ENCODE data around the gene ZAR1L. TPM values are rescaled to one million over a fixed set of nuclear protein-coding genes. Genes with fewer than 3 reads are reported as not detected.

Gene ZAR1L
- total RNA-seq, 1 donor from 2014 or later = not detected

GRCh38 chr13:32267836-32268439 lies 47.2 kb downstream of the ZAR1L start:
- Histone ChIP-seq H3K27me3 (no peaks in the 10 kb centered on the region), H3K36me3 (peaks cover 55% of the 10 kb centered on the region), H3K9me3 (no peaks in the 10 kb centered on the region), H3K4me1 (no peaks in the 10 kb centered on the region), H3K4me3 (no peak overlapping the region), H3K27ac (no peak overlapping the region)
- intact Hi-C loops (cut with DNase I) = no loop called here
- ATAC-seq = peak; percentile 90
- DNase-seq = peak; percentile 69
- TF ChIP-seq CTCF (IDR thresholded peaks at IDR 0.05) = peak; percentile 69

- no peak for TF ChIP-seq CTCF (IDR thresholded peaks at IDR 0.05)
These were observed 49.0 kb downstream of the ZAR1L start for GRCh38 chr13:32266130-32266529.

GRCh38 chr13:32265726-32266125 lies 49.4 kb downstream of the ZAR1L start:
- Histone ChIP-seq H3K27ac (peak overlapping the region; percentile 25), H3K9me3 (no peaks in the 10 kb centered on the region), H3K36me3 (peaks cover 55% of the 10 kb centered on the region), H3K4me1 (peaks cover 17% of the 10 kb centered on the region), H3K27me3 (no peaks in the 10 kb centered on the region), H3K4me3 (no peak overlapping the region)
- TF ChIP-seq CTCF (IDR thresholded peaks at IDR 0.05) = no peak
- DNase-seq (no peak), ATAC-seq (no peak)
- intact Hi-C loops (cut with DNase I) = no loop called here

More at GRCh38 chr13:32266130-32266529, 49.0 kb downstream of the ZAR1L start:
- no peak overlapping the region for H3K27ac ChIP-seq
- no peak overlapping the region for H3K4me3 ChIP-seq
- DNase-seq (no peak), ATAC-seq (no peak)
- no peaks in the 10 kb centered on the region for H3K9me3 ChIP-seq
- peaks cover 13% of the 10 kb centered on the region for H3K4me1 ChIP-seq
- intact Hi-C loops (cut with DNase I) = no loop called here
- H3K36me3 ChIP-seq = peaks cover 59% of the 10 kb centered on the region
- no peaks in the 10 kb centered on the region for H3K27me3 ChIP-seq

GRCh38 chr13:32264407-32264806 lies 50.8 kb downstream of the ZAR1L start:
- H3K27ac ChIP-seq = peak overlapping the region; percentile 25

GRCh38 chr13:32262619-32263018 lies 52.5 kb downstream of the ZAR1L start:
- no peaks in the 10 kb centered on the region for H3K27me3 ChIP-seq
- DNase-seq (no peak), ATAC-seq (no peak)
- no peak overlapping the region for H3K4me3 ChIP-seq
- intact Hi-C loops (cut with DNase I) = no loop called here
- peaks cover 23% of the 10 kb centered on the region for H3K4me1 ChIP-seq
- no peak for TF ChIP-seq CTCF (IDR thresholded peaks at IDR 0.05)
- peaks cover 40% of the 10 kb centered on the region for H3K36me3 ChIP-seq
- H3K9me3 ChIP-seq = no peaks in the 10 kb centered on the region
- H3K27ac ChIP-seq = peak overlapping the region; percentile 45

More at GRCh38 chr13:32264407-32264806, 50.8 kb downstream of the ZAR1L start:
- DNase-seq (no peak), ATAC-seq (peak; percentile 40)
- no peaks in the 10 kb centered on the region for H3K9me3 ChIP-seq
- H3K27me3 ChIP-seq = no peaks in the 10 kb centered on the region
- H3K4me1 ChIP-seq = peaks cover 20% of the 10 kb centered on the region
- TF ChIP-seq CTCF (IDR thresholded peaks at IDR 0.05) = no peak
- no peak overlapping the region for H3K4me3 ChIP-seq
- peaks cover 44% of the 10 kb centered on the region for H3K36me3 ChIP-seq
- intact Hi-C loops (cut with DNase I) = no loop called here

- no peak for TF ChIP-seq CTCF (IDR thresholded peaks at IDR 0.05)
- DNase-seq = no peak
- Histone ChIP-seq H3K4me1 (peaks cover 28% of the 10 kb centered on the region), H3K9me3 (no peaks in the 10 kb centered on the region), H3K27me3 (no peaks in the 10 kb centered on the region), H3K36me3 (peaks cover 35% of the 10 kb centered on the region), H3K27ac (peak overlapping the region; percentile 45), H3K4me3 (no peak overlapping the region)
- intact Hi-C loops (cut with DNase I) = no loop called here
- no peak for ATAC-seq
These were observed 53.0 kb downstream of the ZAR1L start for GRCh38 chr13:32262165-32262564.
